Fibroblast of lung (primary cell): ENCODE measurements around the gene OR2C3.

ENCODE experiments used
- EZH2 ChIP-seq: IDR thresholded peaks from 2 replicates; pipeline ENCODE4 v1.5.1; 2012; ENCODE audit warnings: low read length, control low read depth, mild to moderate bottlenecking; ENCODE audit errors: missing control alignments
- TF ChIP-seq, protein P1 (sequence below), 2 donors: IDR thresholded peaks in 1 of 2; conservative IDR thresholded peaks in 1 of 2; 1 replicate in 1 of 2; 2 replicates in 1 of 2; pipeline ENCODE4 v1.5.1; 2011 to 2012; ENCODE audit warnings: low read length in 2 of 2, control low read depth in 1 of 2, inconsistent platforms in 1 of 2, low read depth in 1 of 2, mild to moderate bottlenecking in 1 of 2

DNA sequence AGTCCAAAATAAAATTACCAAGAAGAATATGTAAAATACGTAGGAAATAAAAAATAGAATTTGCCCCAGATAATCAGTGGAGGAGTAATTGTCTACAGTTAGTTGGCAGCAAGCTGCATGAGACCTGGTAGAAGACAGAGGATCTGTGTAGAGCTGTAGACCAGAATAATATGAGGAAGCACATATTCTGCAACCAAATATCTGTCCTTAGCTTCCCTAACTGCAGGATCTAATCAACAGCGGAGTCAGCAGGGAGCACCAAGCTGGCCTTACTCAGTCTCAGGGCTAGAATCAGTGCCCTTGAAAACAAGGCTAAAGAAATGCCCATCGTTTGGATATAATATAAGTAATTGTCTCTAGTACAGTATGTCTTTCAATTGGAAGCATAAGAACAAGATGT lies 6.6 kb upstream of the OR2C3 start:
- TF ChIP-seq, protein P1, sequence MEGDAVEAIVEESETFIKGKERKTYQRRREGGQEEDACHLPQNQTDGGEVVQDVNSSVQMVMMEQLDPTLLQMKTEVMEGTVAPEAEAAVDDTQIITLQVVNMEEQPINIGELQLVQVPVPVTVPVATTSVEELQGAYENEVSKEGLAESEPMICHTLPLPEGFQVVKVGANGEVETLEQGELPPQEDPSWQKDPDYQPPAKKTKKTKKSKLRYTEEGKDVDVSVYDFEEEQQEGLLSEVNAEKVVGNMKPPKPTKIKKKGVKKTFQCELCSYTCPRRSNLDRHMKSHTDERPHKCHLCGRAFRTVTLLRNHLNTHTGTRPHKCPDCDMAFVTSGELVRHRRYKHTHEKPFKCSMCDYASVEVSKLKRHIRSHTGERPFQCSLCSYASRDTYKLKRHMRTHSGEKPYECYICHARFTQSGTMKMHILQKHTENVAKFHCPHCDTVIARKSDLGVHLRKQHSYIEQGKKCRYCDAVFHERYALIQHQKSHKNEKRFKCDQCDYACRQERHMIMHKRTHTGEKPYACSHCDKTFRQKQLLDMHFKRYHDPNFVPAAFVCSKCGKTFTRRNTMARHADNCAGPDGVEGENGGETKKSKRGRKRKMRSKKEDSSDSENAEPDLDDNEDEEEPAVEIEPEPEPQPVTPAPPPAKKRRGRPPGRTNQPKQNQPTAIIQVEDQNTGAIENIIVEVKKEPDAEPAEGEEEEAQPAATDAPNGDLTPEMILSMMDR (conservative IDR thresholded peaks at IDR 0.05 in 1 of 2, IDR thresholded peaks at IDR 0.05 in 1 of 2; ENCODE audit: low read depth in 1 of 2, low read length in 2 of 2): no peak
- TF ChIP-seq EZH2: no peak
